MM.1S (cell line): ENCODE results near the gene DDX31.

ENCODE experiments used
- CTCF ChIP-seq: fragments of 300-600 bp; sonication (generic); IDR thresholded peaks from 2 replicates; pipeline ENCODE4 v1.5.1; 2016; ENCODE audit warnings: antibody characterized with exemption, low read length, mixed read lengths
- EZH2 ChIP-seq: fragments of 300-600 bp; sonication (generic); optimal IDR thresholded peaks from 2 replicates; pipeline ENCODE3; 2017; ENCODE audit warnings: low read depth, mild to moderate bottlenecking, antibody characterized with exemption, low read length, mixed read lengths

- no peak for TF ChIP-seq CTCF
- TF ChIP-seq EZH2, result no peak
These were observed 42.7 kb downstream of the DDX31 start for GRCh38 chr9:132627106-132627505.
